Measurements from ENCODE around the gene PBX3.

DNA sequence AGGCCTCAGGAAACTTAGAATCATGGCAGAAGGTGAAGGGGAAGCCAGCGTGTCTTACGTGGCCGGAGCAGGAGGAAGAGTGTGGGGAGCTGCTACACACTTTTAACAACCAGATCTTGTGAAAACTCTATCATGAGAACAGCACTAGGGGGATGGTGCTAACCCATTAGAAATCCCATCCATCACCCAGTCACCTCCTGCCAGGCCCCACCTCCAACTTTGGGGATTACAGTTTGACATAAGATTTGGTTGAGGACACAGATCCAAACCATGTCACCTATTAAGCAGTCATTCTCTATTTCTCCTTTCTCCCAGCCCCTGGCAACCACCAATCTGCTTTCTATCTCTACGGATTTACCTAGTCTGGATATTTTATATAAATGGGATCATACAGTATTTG, 26.9 kb downstream of the PBX3 start:
- TF ChIP-seq, protein P1, sequence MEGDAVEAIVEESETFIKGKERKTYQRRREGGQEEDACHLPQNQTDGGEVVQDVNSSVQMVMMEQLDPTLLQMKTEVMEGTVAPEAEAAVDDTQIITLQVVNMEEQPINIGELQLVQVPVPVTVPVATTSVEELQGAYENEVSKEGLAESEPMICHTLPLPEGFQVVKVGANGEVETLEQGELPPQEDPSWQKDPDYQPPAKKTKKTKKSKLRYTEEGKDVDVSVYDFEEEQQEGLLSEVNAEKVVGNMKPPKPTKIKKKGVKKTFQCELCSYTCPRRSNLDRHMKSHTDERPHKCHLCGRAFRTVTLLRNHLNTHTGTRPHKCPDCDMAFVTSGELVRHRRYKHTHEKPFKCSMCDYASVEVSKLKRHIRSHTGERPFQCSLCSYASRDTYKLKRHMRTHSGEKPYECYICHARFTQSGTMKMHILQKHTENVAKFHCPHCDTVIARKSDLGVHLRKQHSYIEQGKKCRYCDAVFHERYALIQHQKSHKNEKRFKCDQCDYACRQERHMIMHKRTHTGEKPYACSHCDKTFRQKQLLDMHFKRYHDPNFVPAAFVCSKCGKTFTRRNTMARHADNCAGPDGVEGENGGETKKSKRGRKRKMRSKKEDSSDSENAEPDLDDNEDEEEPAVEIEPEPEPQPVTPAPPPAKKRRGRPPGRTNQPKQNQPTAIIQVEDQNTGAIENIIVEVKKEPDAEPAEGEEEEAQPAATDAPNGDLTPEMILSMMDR (IDR thresholded peaks at IDR 0.05), result no peak
- no peak for TF ChIP-seq POLR2A (IDR thresholded peaks at IDR 0.05)
